PFSK-1 (cell line): Measurements from ENCODE around the gene SAPCD1.

Source experiments
- FOXP2 ChIP-seq: optimal IDR thresholded peaks from 2 replicates; pipeline ENCODE3; 2011; ENCODE audit warnings: borderline replicate concordance, control low read depth, inconsistent platforms; ENCODE audit not compliant: insufficient read depth; ENCODE audit errors: extremely low read length, extremely low read depth
- POLR2AphosphoS5 ChIP-seq: IDR thresholded peaks from 2 replicates; pipeline ENCODE4 v1.6.1; 2012; ENCODE audit warnings: low read depth, mild to moderate bottlenecking, control low read depth, low read length, moderate library complexity
- SIN3A ChIP-seq: IDR thresholded peaks from 2 replicates; pipeline ENCODE4 v1.6.1; 2012; ENCODE audit warnings: mild to moderate bottlenecking, low read length, moderate library complexity, borderline replicate concordance; ENCODE audit not compliant: insufficient read depth
- TAF1 ChIP-seq: IDR thresholded peaks from 2 replicates; pipeline ENCODE4 v1.6.1; 2012; ENCODE audit warnings: low read length, control low read depth, borderline replicate concordance; ENCODE audit not compliant: insufficient read depth
- TF ChIP-seq, protein P1 (sequence below), 2 experiments: IDR thresholded peaks; 2 replicates each; pipeline versions ENCODE4 v1.6.1 to v1.8.0; 2011 to 2012; ENCODE audit warnings: low read depth in 2 of 2, low read length in 2 of 2, control low read depth in 1 of 2, inconsistent platforms in 1 of 2, mild to moderate bottlenecking in 1 of 2, moderate library complexity in 1 of 2; ENCODE audit not compliant: insufficient read depth in 1 of 2

- TF ChIP-seq, protein P1, sequence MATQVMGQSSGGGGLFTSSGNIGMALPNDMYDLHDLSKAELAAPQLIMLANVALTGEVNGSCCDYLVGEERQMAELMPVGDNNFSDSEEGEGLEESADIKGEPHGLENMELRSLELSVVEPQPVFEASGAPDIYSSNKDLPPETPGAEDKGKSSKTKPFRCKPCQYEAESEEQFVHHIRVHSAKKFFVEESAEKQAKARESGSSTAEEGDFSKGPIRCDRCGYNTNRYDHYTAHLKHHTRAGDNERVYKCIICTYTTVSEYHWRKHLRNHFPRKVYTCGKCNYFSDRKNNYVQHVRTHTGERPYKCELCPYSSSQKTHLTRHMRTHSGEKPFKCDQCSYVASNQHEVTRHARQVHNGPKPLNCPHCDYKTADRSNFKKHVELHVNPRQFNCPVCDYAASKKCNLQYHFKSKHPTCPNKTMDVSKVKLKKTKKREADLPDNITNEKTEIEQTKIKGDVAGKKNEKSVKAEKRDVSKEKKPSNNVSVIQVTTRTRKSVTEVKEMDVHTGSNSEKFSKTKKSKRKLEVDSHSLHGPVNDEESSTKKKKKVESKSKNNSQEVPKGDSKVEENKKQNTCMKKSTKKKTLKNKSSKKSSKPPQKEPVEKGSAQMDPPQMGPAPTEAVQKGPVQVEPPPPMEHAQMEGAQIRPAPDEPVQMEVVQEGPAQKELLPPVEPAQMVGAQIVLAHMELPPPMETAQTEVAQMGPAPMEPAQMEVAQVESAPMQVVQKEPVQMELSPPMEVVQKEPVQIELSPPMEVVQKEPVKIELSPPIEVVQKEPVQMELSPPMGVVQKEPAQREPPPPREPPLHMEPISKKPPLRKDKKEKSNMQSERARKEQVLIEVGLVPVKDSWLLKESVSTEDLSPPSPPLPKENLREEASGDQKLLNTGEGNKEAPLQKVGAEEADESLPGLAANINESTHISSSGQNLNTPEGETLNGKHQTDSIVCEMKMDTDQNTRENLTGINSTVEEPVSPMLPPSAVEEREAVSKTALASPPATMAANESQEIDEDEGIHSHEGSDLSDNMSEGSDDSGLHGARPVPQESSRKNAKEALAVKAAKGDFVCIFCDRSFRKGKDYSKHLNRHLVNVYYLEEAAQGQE (IDR thresholded peaks at IDR 0.05; ENCODE audit: insufficient read depth in 1 of 2, low read depth in 2 of 2, low read length in 2 of 2), result no peak
- no peak for TF ChIP-seq SIN3A
- TF ChIP-seq TAF1, result no peak
- no peak for TF ChIP-seq POLR2AphosphoS5
- no peak for TF ChIP-seq FOXP2
Observed at GRCh38 chr6:31767096-31767645, 4.7 kb downstream of the SAPCD1 start.
